ENCODE data around the gene BICD1.

- no peak for TF ChIP-seq CTCF (conservative IDR thresholded peaks at IDR 0.05 in 1 of 2, IDR thresholded peaks at IDR 0.05 in 1 of 2; ENCODE audit: low read depth in 1 of 2, low read length in 2 of 2)
- no peak for TF ChIP-seq EZH2 (IDR thresholded peaks at IDR 0.05; ENCODE audit: low read length, missing control alignments)
Measured at GRCh38 chr12:32397696-32398095, 291.0 kb downstream of the BICD1 start.
